ENCODE results near the gene TBC1D22A.
"Not testable (repeated sequence)": the region's sequence is repeated elsewhere in the genome, so short reads cannot be mapped to it uniquely, and the experiment has no call there.

TBC1D22A gene

DNA sequence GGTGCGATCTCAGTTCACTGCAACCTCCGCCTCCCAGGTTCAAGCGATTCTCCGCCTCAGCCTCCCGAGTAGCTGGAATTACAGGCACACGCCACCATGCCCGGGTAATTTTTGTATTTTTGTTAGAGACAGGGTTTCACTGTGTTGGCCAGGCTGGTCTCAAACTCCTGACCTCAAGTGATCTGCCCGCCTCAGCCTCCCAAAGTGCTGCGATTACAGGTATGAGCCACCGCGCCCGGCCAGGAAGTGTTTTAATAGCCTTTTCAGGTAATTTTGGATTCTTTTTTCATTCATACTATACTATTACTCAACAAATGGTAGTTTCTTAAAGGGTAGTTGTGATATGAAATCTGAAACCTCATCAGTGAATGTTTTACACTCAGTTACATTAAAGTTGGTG is 216.2 kb downstream of the TBC1D22A start:
- not testable (repeated sequence) for DNase-seq

DNA sequence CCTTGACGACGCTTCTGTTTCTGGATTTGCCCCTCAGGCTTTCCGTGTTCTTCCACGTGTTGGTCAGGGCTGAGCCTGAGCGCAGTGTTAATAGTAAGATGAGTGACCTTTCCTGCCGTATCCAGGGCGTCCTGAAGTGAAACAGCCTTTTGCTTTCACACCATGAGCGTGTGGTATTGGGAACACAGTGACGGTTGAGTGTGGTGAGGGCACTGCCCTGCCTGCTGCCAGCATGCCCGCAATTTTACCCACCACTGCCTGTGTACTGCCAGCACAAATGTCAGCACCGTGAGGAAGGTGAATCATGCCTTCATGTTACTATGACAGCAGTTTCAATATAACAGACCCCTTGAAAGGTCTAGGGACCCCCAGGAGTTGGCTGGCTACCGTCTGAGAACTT is 217.1 kb downstream of the TBC1D22A start:
- no peak for DNase-seq

- DNase-seq, result no peak
These were observed 217.9 kb downstream of the TBC1D22A start for GRCh38 chr22:46980392-46980791.

- DNase-seq, result no peak
These were observed 220.2 kb downstream of the TBC1D22A start for GRCh38 chr22:46982635-46983034.

DNA sequence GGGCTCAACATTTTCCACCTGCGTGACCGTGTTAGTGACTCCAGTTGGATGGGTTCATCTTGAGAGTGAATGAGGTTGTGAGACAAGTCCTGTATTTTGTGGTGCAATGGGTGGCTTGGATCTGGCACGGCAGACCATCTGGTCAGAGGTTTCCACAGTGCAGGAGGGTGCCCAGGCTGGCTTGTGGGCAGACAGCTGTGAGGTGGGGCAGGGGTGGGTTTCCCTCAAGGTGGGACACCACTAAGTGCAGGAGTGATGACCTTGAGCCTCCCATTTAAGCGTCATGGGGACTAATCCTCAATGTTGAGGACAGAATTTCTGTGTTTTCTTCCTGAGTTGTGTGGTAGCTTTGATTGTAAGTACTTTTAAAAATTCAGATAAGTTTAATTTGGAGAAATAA is 220.6 kb downstream of the TBC1D22A start:
- no peak for DNase-seq

DNA sequence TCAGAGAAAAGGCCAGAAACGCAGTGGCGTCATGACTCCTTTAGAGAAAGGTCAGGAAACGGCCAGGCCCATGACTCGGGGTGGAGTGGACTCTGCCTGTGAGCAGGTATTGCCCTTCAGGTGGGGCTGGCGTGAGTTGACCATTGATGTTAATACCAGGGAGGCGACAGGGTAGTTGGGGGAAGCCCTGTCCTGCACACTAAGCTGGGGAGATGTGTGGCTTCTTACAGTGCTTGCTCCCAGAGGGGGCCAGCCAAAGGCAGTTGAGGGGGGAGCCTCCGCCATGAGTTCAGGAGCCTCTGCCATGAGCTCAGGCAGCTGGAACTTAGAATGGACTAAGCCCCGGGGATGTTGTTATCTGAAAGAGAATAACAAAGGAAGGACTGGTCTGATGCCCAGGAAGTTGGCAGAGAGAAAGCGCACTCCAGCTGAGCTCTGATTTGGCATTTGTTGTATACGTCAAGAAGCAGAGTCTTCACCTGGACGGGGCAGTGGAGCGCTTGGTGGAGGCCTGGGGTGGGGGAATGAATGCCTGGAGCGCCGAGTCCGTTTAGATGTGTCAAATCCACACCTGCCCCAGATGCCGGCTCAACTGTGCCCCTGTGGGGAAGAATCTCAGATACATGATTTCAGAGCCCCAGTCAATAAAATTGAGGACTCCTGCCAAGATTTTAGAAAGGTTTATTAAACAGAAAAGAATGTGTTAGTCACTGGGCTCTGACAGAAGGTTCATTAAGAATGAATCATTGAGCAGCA is 222.5 kb downstream of the TBC1D22A start:
- DNase-seq, result no peak

GRCh38 chr22:46985507-46985882 is 223.0 kb downstream of the TBC1D22A start:
- no peak for DNase-seq

DNA sequence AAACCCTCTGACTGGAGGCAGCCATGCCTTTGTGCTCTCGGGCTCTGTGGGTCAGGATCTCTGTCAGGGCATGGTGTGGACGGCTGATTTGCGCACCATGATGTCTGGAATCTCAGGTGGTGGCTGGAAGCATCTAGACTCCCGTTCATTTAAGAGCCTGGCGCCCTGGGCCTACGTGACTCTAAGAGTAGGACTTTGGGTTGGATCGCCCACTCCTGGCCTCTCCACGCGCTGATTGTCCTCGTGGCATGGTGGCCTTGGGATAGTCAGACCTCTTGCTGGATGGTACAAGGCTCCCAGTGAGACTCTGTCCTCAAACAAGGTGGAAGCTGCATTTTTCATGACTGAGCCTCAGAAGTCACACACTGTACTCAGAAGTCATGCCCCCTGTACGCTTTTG is 224.3 kb downstream of the TBC1D22A start:
- DNase-seq, result no peak

DNA sequence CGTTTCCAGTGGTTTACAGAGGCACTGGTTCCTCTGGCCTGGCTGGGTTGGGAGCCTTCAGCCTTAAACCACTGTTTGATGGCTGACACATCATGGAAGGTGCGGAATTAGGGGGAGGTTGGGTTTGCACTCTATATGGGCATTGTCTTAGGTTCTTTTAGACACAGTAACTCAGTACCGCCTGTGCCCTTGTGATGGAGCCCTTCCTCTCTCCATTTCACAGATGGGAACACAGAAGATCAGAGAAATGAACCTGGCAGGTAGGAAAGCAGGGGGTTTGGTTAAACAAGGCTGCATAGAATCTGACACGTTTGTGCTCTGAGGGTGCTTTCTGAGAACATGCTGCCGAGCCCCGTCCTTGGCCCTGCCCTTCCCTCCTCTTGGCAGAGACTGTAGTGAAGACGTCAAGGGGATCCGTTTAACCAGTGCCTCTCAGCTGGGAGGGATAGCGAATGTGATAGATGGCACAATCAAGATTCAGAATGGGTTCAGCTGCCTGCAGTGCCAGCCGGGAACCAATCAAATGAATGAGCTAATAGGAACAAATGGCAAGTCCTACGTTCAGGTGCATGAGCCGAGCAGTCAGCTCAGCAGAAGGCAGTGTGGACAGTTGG is 228.6 kb downstream of the TBC1D22A start:
- DNase-seq, result no peak

DNA sequence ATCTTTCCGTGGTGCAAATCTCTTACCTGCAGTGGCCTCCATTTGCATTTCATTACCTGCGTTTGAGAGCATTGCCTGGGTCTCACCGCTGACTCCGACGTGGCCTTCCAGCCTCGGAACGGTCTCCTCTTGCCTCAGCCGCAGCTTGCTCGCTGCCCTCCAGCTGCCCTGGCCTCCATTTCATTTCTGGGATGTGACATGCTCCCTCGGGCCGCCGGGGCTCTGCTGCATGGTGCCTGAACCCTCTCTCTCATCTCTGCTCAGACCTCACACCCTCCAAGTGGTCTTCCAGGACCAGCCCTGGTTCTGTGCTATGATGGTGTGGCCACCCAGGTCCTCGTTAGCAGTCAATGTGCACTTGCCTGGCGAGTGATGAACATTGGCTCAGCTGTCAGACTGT is 229.2 kb downstream of the TBC1D22A start:
- DNase-seq, result no peak

GRCh38 chr22:46992121-46992731 is 229.8 kb downstream of the TBC1D22A start:
- no peak for DNase-seq

DNA sequence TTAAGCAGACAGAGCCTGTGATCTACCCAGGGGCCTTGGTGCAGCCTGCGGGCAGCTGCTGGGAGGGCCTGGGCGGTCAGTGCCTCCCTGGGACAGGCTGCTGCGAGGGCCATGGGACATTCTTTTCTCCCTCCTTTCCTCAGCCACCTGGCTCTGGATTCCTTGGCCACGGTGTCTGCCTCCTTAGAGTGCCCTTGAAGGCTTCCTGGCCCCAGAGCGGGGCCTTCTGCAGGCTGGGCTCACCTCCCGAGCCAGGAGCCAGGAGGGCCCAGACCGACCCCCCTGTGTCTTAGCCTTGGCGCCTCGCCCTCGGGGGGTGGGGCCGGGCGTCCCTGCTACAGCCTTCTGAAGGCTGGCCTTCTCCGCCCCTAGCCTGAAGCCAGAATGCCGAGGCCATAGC is 231.2 kb downstream of the TBC1D22A start:
- no peak for DNase-seq

DNA sequence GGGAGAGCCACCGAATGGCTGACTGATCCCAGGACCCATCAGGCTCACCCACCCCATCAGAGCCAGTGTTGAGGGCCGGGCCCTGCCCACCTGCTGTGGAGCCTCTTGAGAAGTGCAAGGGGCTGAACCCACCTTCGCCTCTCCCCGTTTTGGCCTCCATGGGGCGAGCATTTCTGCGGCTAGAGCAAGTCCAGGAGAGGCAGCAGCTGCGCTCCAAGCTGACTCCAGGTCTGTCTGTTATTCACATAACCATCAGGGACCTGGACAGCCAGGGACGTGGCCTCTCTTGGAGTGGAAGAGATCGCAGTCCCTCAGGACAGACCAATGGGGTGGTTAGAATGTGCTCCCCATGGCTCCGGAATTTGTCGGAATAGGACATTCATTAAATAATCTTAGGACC is 231.8 kb downstream of the TBC1D22A start:
- DNase-seq, result no peak

GRCh38 chr22:46994983-46995382 is 232.5 kb downstream of the TBC1D22A start:
- no peak for DNase-seq

- no peak for DNase-seq
These were observed 233.3 kb downstream of the TBC1D22A start for GRCh38 chr22:46995501-46996360.

DNA sequence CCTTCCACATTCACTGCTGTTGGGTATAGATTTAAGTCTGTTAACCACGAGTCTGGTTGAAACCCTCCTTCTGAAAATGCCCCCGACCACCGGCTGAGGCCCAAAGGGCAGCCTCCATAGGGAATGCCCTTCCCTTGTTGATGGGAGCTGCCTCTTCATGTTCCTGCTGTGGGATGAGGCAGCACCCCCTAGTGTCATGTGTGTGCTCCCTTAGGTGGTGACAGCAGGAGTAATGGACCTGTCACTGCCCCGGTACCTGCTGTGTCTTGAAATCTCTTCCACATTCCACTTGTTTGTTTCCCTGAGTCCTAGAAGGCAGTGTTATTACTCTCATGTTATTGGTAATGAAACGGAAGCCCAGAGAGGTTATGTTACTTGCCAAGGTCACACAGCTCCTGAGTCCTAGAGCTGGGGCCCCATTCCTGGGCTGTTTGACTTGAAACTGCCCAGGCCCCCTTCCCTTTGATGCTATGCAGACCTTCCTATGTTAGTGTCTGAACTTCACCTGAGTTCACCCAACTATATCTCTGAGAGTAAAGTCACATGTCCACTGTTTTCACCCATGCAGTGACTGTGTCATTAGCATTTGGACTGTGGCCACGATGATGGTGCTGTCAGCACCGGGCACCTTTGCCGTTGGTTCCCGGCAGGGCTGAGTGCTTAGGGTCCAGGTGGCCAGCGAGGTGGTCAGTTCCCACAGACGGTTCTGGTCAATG is 234.3 kb downstream of the TBC1D22A start:
- DNase-seq, result no peak

- DNase-seq, result no peak
These were observed 235.0 kb downstream of the TBC1D22A start for GRCh38 chr22:46997311-46997970.

- DNase-seq, result no peak
These were observed 235.9 kb downstream of the TBC1D22A start for GRCh38 chr22:46998331-46998730.

- no peak for DNase-seq
These were observed 237.8 kb downstream of the TBC1D22A start for GRCh38 chr22:47000256-47000655.

DNA sequence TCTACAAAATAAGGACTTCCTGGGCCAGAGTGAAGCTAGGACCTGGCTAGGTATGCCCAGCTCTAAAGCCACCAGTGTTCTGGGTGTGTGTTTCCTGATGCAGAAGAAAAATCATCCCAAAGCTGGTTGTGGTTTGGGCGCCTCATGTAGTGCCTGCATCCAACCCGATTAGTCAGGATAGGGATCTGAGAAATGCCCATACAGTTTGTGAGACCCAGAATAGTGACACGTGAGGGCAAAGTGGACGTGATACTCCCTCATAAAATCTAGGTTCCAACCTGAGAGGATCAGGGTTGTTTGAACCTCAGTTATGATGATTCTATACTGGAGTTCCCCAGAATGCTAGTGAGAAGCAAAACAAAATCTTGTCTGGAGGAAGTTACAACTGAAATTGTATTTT is 238.4 kb downstream of the TBC1D22A start:
- no peak for DNase-seq

DNA sequence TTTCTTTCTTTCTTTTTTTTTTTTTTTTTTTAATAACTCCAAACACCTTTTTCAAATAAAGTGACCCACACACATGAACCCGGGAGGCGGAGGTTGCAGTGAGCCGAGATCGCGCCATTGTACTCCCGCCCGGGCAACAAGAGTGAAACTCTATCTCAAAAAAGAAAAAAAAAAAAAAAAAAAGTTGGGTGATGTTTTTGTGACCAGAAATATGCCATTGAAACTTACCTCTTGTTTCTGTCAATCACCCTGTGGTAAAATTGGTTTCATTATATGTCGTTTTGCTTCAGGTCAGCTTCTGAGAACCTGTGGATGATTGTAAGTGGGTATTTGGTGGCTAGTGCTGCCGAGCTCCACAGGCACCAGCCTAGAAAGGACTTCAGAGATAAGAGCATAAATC is 238.8 kb downstream of the TBC1D22A start:
- no peak for DNase-seq

- DNase-seq, result no peak
These were observed 240.2 kb downstream of the TBC1D22A start for GRCh38 chr22:47002692-47003091.

Data from hippocampal formation (tissue), 2 donors.